A549 (cell line): ENCODE measurements around the gene COL7A1. TPM values are rescaled to one million over a fixed set of nuclear protein-coding genes. Genes with fewer than 3 reads are reported as not detected.
A peak's percentile ranks its signal among the peaks of the same experiment; 100 is the strongest.

Experiments used
- ATAC-seq, 2 experiments: fragments of 200-7000 bp in 1 of 2; fragments of >200 bp in 1 of 2; cut with Nextera tagmentation in 1 of 2; cut with Tn5 transposase in 1 of 2; 3 replicates each; pipeline versions ENCODE4 v1.8.0 to v1.9.1; 2018 to 2020; ENCODE audit warnings: mild to moderate bottlenecking in 1 of 2, moderate library complexity in 1 of 2
- CTCF ChIA-PET: fragments of 300-600 bp; sonication (Branson Sonifier 250); formaldehyde crosslinking; extraction: SDS; loops from one replicate; lab custom pipeline; 2021; ENCODE audit warnings: antibody characterized with exemption, inconsistent platforms; lab: Yijun Ruan, JAX
- POLR2A ChIA-PET: fragments of 350-600 bp; formaldehyde crosslinking; extraction: SDS; loops from one replicate; lab custom pipeline; 2021; ENCODE audit warnings: antibody characterized with exemption, inconsistent platforms; lab: Yijun Ruan, JAX
- DNase-seq, 2 experiments: peaks; one replicate each; pipeline versions ENCODE4 v3.0.0 to v3.0.0-alpha.2; 2011 to 2016; ENCODE audit warnings: low read depth in 1 of 2, low spot score in 1 of 2
- FAIRE-seq: peaks from 2 replicates; lab custom pipeline; 2011; peaks lifted over from hg19 to GRCh38; lab: Jason Lieb, UNC
- H3K27ac ChIP-seq, 2 experiments: fragments of >200 bp; sonication (Bioruptor Twin); formaldehyde crosslinking; 3 replicates each; pipeline ENCODE4 v1.5.1; 2016 to 2017
- H3K4me1 ChIP-seq: fragments of >200 bp; sonication (Bioruptor Twin); formaldehyde crosslinking; 3 replicates; pipeline ENCODE4 v1.6.1; 2016
- H3K4me2 ChIP-seq: fragments of >200 bp; sonication (Bioruptor Twin); formaldehyde crosslinking; 3 replicates; pipeline ENCODE4 v1.6.1; 2016
- H3K4me3 ChIP-seq: fragments of >200 bp; sonication (Bioruptor Twin); formaldehyde crosslinking; 3 replicates; pipeline ENCODE4 v1.5.1; 2016
- H3K9me3 ChIP-seq: fragments of >200 bp; sonication (Bioruptor Twin); formaldehyde crosslinking; 3 replicates; pipeline ENCODE4 v1.6.1; 2016
- BCL3 ChIP-seq: fragments of >200 bp; sonication (Bioruptor Twin); formaldehyde crosslinking; IDR thresholded peaks from 3 replicates; pipeline ENCODE4 v1.6.1; 2016
- CBX8 ChIP-seq: fragments of 200-600 bp; sonication (generic); IDR thresholded peaks from 2 replicates; pipeline ENCODE4 v1.6.1; 2016
- CTCF ChIP-seq: fragments of >200 bp; sonication (Bioruptor Twin); formaldehyde crosslinking; IDR thresholded peaks from 3 replicates; pipeline ENCODE4 v1.5.1; 2016
- EHF ChIP-seq: fragments of 250-450 bp; sonication (Bioruptor Pico); IDR thresholded peaks from 2 replicates; pipeline ENCODE4 v1.5.0; 2020; ENCODE audit warnings: mild to moderate bottlenecking
- EHMT2 ChIP-seq: fragments of 200-600 bp; sonication (generic); IDR thresholded peaks from 2 replicates; pipeline ENCODE4 v1.6.1; 2016; ENCODE audit warnings: antibody characterized with exemption, low read depth, mild to moderate bottlenecking, moderate library complexity
- FOSL2 ChIP-seq, 2 experiments: fragments of 450-650 bp in 1 of 2; fragments of >200 bp in 1 of 2; sonication (Bioruptor Twin) in 1 of 2; formaldehyde crosslinking; IDR thresholded peaks; 2 replicates each; pipeline versions ENCODE4 v1.5.0 to v1.6.1; 2016 to 2020; ENCODE audit warnings: mild to moderate bottlenecking in 1 of 2, moderate library complexity in 1 of 2
- HES2 ChIP-seq: fragments of >200 bp; sonication (Bioruptor Twin); formaldehyde crosslinking; IDR thresholded peaks from 2 replicates; pipeline ENCODE4 v1.6.1; 2016
- HMGXB4 ChIP-seq: fragments of 250-450 bp; sonication (Bioruptor Pico); IDR thresholded peaks from 2 replicates; pipeline ENCODE4 v1.5.0; 2021; ENCODE audit warnings: mild to moderate bottlenecking, moderate library complexity, borderline replicate concordance
- HOXA7 ChIP-seq: fragments of 250-450 bp; sonication (Bioruptor Pico); IDR thresholded peaks from 2 replicates; pipeline ENCODE4 v1.5.0; 2020; ENCODE audit warnings: mild to moderate bottlenecking, moderate library complexity
- HOXB13 ChIP-seq: fragments of 250-450 bp; sonication (Bioruptor Pico); IDR thresholded peaks from 2 replicates; pipeline ENCODE4 v1.5.0; 2020; ENCODE audit warnings: low read depth, mild to moderate bottlenecking, moderate library complexity
- JUN ChIP-seq, 2 experiments: fragments of >200 bp; sonication (Bioruptor Twin); formaldehyde crosslinking; IDR thresholded peaks; 2 replicates in 1 of 2; 3 replicates in 1 of 2; pipeline ENCODE4 v1.6.1; 2016 to 2017
- KDM1A ChIP-seq: fragments of 200-600 bp; sonication (generic); IDR thresholded peaks from 2 replicates; pipeline ENCODE4 v1.6.1; 2016; ENCODE audit warnings: low read depth, mild to moderate bottlenecking
- MAFK ChIP-seq: fragments of 450-650 bp; IDR thresholded peaks from 2 replicates; pipeline ENCODE4 v1.6.1; 2014; ENCODE audit not compliant: partially characterized antibody
- MAX ChIP-seq: IDR thresholded peaks from 2 replicates; pipeline ENCODE4 v1.6.1; 2012
- MYC ChIP-seq: IDR thresholded peaks from 2 replicates; pipeline ENCODE4 v1.6.1; 2012; ENCODE audit warnings: mild to moderate bottlenecking, inconsistent platforms, low read length, improper control_type of control experiment, borderline replicate concordance
- NFE2L2 ChIP-seq: fragments of 150-350 bp; conservative IDR thresholded peaks from 2 replicates; pipeline ENCODE4 v1.6.1; 2014; ENCODE audit warnings: low read length
- NR3C1 ChIP-seq: fragments of >200 bp; sonication (Bioruptor Twin); formaldehyde crosslinking; IDR thresholded peaks from 3 replicates; pipeline ENCODE4 v1.6.1; 2017
- RARB ChIP-seq: fragments of 250-450 bp; sonication (Bioruptor Pico); IDR thresholded peaks from 2 replicates; pipeline ENCODE4 v1.8.0; 2021; ENCODE audit warnings: mild to moderate bottlenecking, moderate library complexity
- RFX5 ChIP-seq: fragments of 450-650 bp; IDR thresholded peaks from 2 replicates; pipeline ENCODE4 v1.7.1; 2014; ENCODE audit warnings: antibody characterized with exemption, mild to moderate bottlenecking, moderate library complexity
- SREBF2 ChIP-seq: fragments of 450-650 bp; IDR thresholded peaks from 2 replicates; pipeline ENCODE4 v1.6.1; 2014; ENCODE audit warnings: mild to moderate bottlenecking, moderate library complexity
- TFCP2L1 ChIP-seq: fragments of 250-450 bp; sonication (Bioruptor Pico); IDR thresholded peaks from 2 replicates; pipeline ENCODE4 v1.5.0; 2021; ENCODE audit warnings: mild to moderate bottlenecking
- ZNF302 ChIP-seq: fragments of 250-450 bp; sonication (Bioruptor Pico); IDR thresholded peaks from 2 replicates; pipeline ENCODE4 v1.9.0; 2021; ENCODE audit warnings: inconsistent platforms, mild to moderate bottlenecking, moderate library complexity
- WGBS: methylation state at CpG from one replicate; pipeline ENCODE4 v1.1.6; 2017; ENCODE audit errors: missing lambda C conversion rate; 5-methylcytosine and 5-hydroxymethylcytosine counted together
- polyA plus RNA-seq, 4 experiments: library from polyadenylated mRNA; depleted of rRNA in 3 of 4; stranded (reverse); fragments of >200 nt; fragmentation: RNase III in 1 of 4; extraction: RNeasy Plus Mini Kit Qiagen cat#74134 plus additional on column Dnase treatment in 1 of 4; gene quantifications; 2 replicates in 3 of 4; 3 replicates in 1 of 4; pipeline ENCODE4 v1.2.3, GENCODE V29; 2011 to 2017

COL7A1 gene
- polyA plus RNA-seq, 2 of the 4 experiments (the other 2 are of a cell fraction) = 36.5 to 240 TPM

GRCh38 chr3:48594417-48595049 is 596 bp downstream of the COL7A1 start:
- Histone ChIP-seq H3K4me1 (peaks cover 77% of the 10 kb centered on the region), H3K4me3 (peak overlapping the region; percentile 84), H3K4me2 (peak overlapping the region; percentile 96), H3K9me3 (no peaks in the 10 kb centered on the region), H3K27ac (peak overlapping the region; percentile 99 to 100)
- DNase-seq (peak in 1 of 2 experiments; percentile 51), FAIRE-seq (no peak), ATAC-seq (peak in 1 of 2 experiments; percentile 19; a peak in 3 of 6 replicates)
- CTCF ChIA-PET = no interaction called here
- POLR2A ChIA-PET = no interaction called here
- TF ChIP-seq MYC (no peak), MAX (0 out of 2 replicates have a peak, but pooled peaks have one; percentile 40), JUN (IDR thresholded peaks at IDR 0.05) (0 out of 5 replicates have a peak, but pooled peaks of 1 of the 2 experiments have one; percentile 30), FOSL2 (IDR thresholded peaks at IDR 0.05) (no peak), FOSL2 (CRISPR knock-in tag; IDR thresholded peaks at IDR 0.05) (no peak)
- WGBS = 0% methylated on average over 22 of the region's 39 CpGs

- FAIRE-seq = no peak
- WGBS = 66% methylated on average over 5 of the region's 9 CpGs
- H3K4me1 ChIP-seq = peaks cover 66% of the 10 kb centered on the region
- ATAC-seq = no peak
- DNase-seq = no peak
- H3K4me3 ChIP-seq = peak overlapping the region; percentile 84
- TF ChIP-seq HOXA7 (CRISPR knock-in tag) = no peak
- TF ChIP-seq HES2 = no peak
- no peak for TF ChIP-seq RFX5
- TF ChIP-seq, all 56 proteins: peak for 0
- CTCF ChIA-PET = interaction anchor here (0.6 to 1.8 kb wide), 2 partner anchors 42 to 59 kb away, joined by 3 to 7 read pairs; partner anchors contain the start of gene SLC26A6
- POLR2A ChIA-PET = no interaction called here
- Histone ChIP-seq H3K4me2 (peak overlapping the region; percentile 96), H3K9me3 (no peaks in the 10 kb centered on the region), H3K27ac (peak overlapping the region; percentile 99 to 100)
Observed at GRCh38 chr3:48593337-48593736, 1.8 kb downstream of the COL7A1 start.

- Histone ChIP-seq H3K9me3 (no peaks in the 10 kb centered on the region), H3K4me1 (peaks cover 58% of the 10 kb centered on the region), H3K27ac (peak overlapping the region; percentile 99 to 100), H3K4me3 (peak overlapping the region; percentile 84), H3K4me2 (peak overlapping the region; percentile 96)
- ATAC-seq = no peak
- WGBS = 74% methylated on average over 15 of the region's 21 CpGs
- ChIA-PET CTCF (interaction anchor here (1.8 kb wide), 1 partner anchor 43 kb away, joined by 7 read pairs; the partner anchor contains the start of gene SLC26A6), POLR2A (no interaction called here)
- no peak for FAIRE-seq
- TF ChIP-seq BCL3 = no peak
- TF ChIP-seq ZNF302 (CRISPR knock-in tag) = no peak
- TF ChIP-seq NFE2L2 = no peak
- TF ChIP-seq SREBF2 = no peak
- TF ChIP-seq JUN (IDR thresholded peaks at IDR 0.05) = 0 out of 5 replicates have a peak, but pooled peaks of 1 of the 2 experiments have one; percentile 2
- TF ChIP-seq MYC = no peak
- DNase-seq = no peak
Observed at GRCh38 chr3:48592519-48593087, 2.5 kb downstream of the COL7A1 start.

- peak overlapping the region; percentile 84; the same call in 1 of the 3 replicates for H3K4me3 ChIP-seq
- H3K9me3 ChIP-seq = no peaks in the 10 kb centered on the region
- DNase-seq (no peak), FAIRE-seq (no peak), ATAC-seq (no peak)
- H3K27ac ChIP-seq = peak overlapping the region; percentile 99 to 100; a peak in 4 of 6 replicates
- peaks cover 52% of the 10 kb centered on the region for H3K4me1 ChIP-seq
- WGBS = 92% methylated on average over 10 of the region's 22 CpGs
- H3K4me2 ChIP-seq = peak overlapping the region; percentile 96
- ChIA-PET POLR2A (no interaction called here), CTCF (interaction anchor here (0.6 to 1.8 kb wide), 2 partner anchors 11 to 43 kb away, joined by 3 to 7 read pairs; partner anchors contain the start of gene SLC26A6)
- TF ChIP-seq MAFK (no peak), KDM1A (no peak), HOXB13 (CRISPR knock-in tag) (no peak), EHF (CRISPR knock-in tag) (no peak), MYC (no peak), TFCP2L1 (CRISPR knock-in tag) (no peak), NR3C1 (no peak), CTCF (no peak), CBX8 (no peak), RARB (no peak), HMGXB4 (no peak), HOXA7 (CRISPR knock-in tag) (no peak), EHMT2 (no peak)
Observed at GRCh38 chr3:48591886-48592518, 3.1 kb downstream of the COL7A1 start.
